Hepatocyte (in vitro differentiated cells): ENCODE results near the gene CSNK1D. TPM values are rescaled to one million over a fixed set of nuclear protein-coding genes. Genes with fewer than 3 reads are reported as not detected.

Source experiments
- DNase-seq: peaks from one replicate; pipeline ENCODE4 v3.0.0-alpha.2; 2016; ENCODE audit warnings: low spot score
- H2AFZ ChIP-seq: fragments of 200-600 bp; sonication (generic); 2 replicates; pipeline ENCODE4 v1.6.0; 2016; ENCODE audit warnings: antibody characterized with exemption, mild to moderate bottlenecking
- H3K27ac ChIP-seq: fragments of 200-600 bp; sonication (generic); 2 replicates; pipeline ENCODE4 v1.5.1; 2016; ENCODE audit warnings: mild to moderate bottlenecking
- H3K27me3 ChIP-seq: fragments of 200-600 bp; sonication (generic); 2 replicates; pipeline ENCODE4 v1.6.1; 2016
- H3K36me3 ChIP-seq: fragments of 200-600 bp; sonication (generic); replicated peaks from 2 replicates; pipeline ENCODE4 v1.5.1; 2016; ENCODE audit warnings: low read depth; ENCODE audit not compliant: insufficient read depth
- H3K4me1 ChIP-seq: fragments of 200-600 bp; sonication (generic); 2 replicates; pipeline ENCODE4 v1.5.1; 2016; ENCODE audit warnings: mild to moderate bottlenecking, moderate library complexity; ENCODE audit not compliant: insufficient read depth
- H3K4me2 ChIP-seq: fragments of 200-600 bp; sonication (generic); 2 replicates; pipeline ENCODE4 v1.6.0; 2016
- H3K4me3 ChIP-seq: fragments of 200-600 bp; sonication (generic); 2 replicates; pipeline ENCODE4 v1.5.1; 2016; ENCODE audit warnings: mild to moderate bottlenecking
- H3K79me2 ChIP-seq: fragments of 200-600 bp; sonication (generic); 2 replicates; pipeline ENCODE4 v1.6.0; 2017; ENCODE audit warnings: mild to moderate bottlenecking
- H3K9me2 ChIP-seq: fragments of 200-600 bp; sonication (generic); replicated peaks from 2 replicates; pipeline ENCODE4 v1.6.0; 2017; ENCODE audit warnings: mild to moderate bottlenecking; ENCODE audit not compliant: insufficient read depth
- H3K9me3 ChIP-seq: fragments of 200-600 bp; sonication (generic); 2 replicates; pipeline ENCODE4 v1.5.1; 2016; ENCODE audit warnings: low read depth, mild to moderate bottlenecking
- H4K20me1 ChIP-seq: fragments of 200-600 bp; sonication (generic); 2 replicates; pipeline ENCODE4 v1.6.0; 2016; ENCODE audit warnings: mild to moderate bottlenecking; ENCODE audit not compliant: insufficient read depth, poor library complexity, severe bottlenecking
- EZH2 ChIP-seq: fragments of 200-600 bp; sonication (generic); IDR thresholded peaks from 2 replicates; pipeline ENCODE4 v1.6.1; 2016; ENCODE audit warnings: antibody characterized with exemption, mild to moderate bottlenecking, borderline replicate concordance
- EZH2phosphoT487 ChIP-seq: fragments of 200-600 bp; sonication (generic); IDR thresholded peaks from one replicate; pipeline ENCODE4 v1.6.1; 2018; ENCODE audit warnings: antibody characterized with exemption, mild to moderate bottlenecking, low read depth, moderate library complexity; ENCODE audit not compliant: unreplicated experiment, severe bottlenecking
- whole genome bisulfite sequencing: methylation state at CpG from one replicate; pipeline ENCODE4 v1.1.6; 2016; ENCODE audit warnings: low lambda C conversion rate; ENCODE audit errors: missing lambda C conversion rate; 5-methylcytosine and 5-hydroxymethylcytosine counted together
- polyA plus RNA-seq: library from polyadenylated mRNA; unstranded; fragments of >200 nt; fragmentation: Nextera tagmentation; extraction: Ambion mirVana; gene quantifications from 2 replicates; pipeline ENCODE4 v1.2.1, GENCODE V29; 2016
- total RNA-seq: library from RNA; depleted of rRNA; stranded (reverse); fragments of >200 nt; gene quantifications from 2 replicates; pipeline ENCODE4 v1.2.3, GENCODE V29; 2014
- TF ChIP-seq, protein P1 (sequence below): fragments of 200-600 bp; sonication (generic); IDR thresholded peaks from 2 replicates; pipeline ENCODE4 v1.5.1; 2016; ENCODE audit warnings: antibody characterized with exemption, mild to moderate bottlenecking; ENCODE audit not compliant: poor library complexity

CSNK1D gene
- total and polyA plus RNA-seq, 2 experiments from 2014 or later: 72.5 to 152 TPM

DNA sequence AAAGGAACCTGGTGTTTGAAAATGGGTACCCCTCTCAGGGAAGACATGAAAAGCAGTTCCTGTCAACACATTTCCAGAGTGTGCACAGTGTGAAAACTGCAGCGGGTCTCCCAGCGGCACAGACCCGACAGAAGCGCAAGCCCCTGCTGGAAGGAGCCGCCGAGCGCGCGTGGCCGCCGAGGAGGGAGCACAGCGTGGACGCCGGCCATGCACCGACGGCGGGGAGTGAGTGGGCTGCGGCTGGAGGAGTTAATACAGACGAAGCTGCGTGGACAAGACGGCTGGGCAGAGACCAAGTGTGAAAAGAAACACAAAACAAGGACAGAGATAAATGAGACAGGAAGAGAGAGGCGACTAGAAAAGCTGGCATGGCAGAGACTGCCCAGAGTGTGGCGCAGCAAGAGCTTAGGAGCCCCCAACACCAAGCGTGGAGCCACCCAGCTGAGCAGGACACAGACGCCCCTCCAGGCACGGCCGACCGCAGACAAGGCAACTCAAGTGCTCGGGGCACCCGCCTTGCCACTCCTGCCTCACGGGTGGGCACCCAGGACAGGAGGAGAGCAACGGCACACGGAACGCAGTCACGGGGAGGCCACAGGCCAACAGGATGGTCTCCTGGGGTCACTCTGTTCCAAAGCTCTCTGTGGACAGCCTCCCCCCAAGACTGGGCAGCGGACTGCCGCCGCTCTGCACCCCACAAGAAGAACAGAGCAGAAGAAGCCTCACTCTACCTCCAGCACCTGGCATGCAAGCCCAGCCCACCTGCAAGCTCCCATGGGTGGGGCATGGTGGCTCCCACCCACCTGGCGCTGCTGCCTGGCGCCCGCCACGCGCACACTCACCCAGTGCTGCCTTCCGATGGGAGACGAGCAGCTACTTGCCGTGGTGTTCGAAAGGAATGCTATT, 28.1 kb downstream of the CSNK1D start:
- H3K4me1 ChIP-seq: peaks cover 19% of the 10 kb centered on the region
- H3K27ac ChIP-seq: no peak overlapping the region
- H3K79me2 ChIP-seq: peaks cover 71% of the 10 kb centered on the region
- no peak overlapping the region for H2AFZ ChIP-seq
- WGBS: 96% methylated on average over 46 of the region's 47 CpGs
- no peak for DNase-seq
- H3K9me3 ChIP-seq: no peaks in the 10 kb centered on the region
- no peaks in the 10 kb centered on the region for H3K27me3 ChIP-seq
- H3K4me2 ChIP-seq: no peak overlapping the region
- no peak overlapping the region for H3K4me3 ChIP-seq
- H3K9me2 ChIP-seq: no peaks in the 10 kb centered on the region
- peaks cover 86% of the 10 kb centered on the region for H4K20me1 ChIP-seq
- no peaks in the 10 kb centered on the region for H3K36me3 ChIP-seq
- TF ChIP-seq EZH2 (no peak), EZH2phosphoT487 (no peak)
- TF ChIP-seq, protein P1, sequence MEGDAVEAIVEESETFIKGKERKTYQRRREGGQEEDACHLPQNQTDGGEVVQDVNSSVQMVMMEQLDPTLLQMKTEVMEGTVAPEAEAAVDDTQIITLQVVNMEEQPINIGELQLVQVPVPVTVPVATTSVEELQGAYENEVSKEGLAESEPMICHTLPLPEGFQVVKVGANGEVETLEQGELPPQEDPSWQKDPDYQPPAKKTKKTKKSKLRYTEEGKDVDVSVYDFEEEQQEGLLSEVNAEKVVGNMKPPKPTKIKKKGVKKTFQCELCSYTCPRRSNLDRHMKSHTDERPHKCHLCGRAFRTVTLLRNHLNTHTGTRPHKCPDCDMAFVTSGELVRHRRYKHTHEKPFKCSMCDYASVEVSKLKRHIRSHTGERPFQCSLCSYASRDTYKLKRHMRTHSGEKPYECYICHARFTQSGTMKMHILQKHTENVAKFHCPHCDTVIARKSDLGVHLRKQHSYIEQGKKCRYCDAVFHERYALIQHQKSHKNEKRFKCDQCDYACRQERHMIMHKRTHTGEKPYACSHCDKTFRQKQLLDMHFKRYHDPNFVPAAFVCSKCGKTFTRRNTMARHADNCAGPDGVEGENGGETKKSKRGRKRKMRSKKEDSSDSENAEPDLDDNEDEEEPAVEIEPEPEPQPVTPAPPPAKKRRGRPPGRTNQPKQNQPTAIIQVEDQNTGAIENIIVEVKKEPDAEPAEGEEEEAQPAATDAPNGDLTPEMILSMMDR: no peak

DNA sequence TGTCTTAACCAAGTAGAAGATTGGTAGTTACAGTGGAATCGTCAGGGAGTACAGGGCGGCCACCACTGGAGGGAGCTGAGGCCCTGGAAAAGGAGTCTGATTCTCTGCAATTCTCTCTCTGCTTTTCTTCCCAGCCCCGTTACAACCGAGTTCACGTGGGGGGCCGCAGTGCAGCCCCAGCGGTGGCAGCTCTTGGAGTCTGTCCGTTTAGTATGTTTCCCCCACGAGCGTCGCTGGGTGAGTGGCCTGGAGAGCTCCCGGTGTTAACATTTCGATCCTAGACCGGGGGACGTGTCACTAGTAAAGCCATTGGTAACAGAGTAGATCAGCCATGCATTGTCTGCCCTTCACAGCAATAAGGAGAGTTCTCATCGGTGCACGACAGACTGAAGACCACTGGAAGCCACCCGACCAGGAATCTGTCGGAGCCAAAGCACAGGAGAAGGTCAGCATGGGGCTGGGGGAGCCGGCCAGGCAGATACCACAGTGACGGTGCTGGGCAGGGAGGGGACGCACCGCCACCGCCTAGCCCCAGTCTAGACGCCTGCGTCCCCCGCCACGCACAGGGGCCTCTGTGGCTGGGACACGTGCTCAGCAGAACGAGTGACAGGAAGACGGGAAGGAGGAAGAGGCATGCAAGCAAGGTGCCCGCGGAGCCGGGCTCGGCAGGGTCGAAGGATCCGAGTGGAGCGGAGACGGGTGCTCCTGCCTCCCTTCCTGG, 28.9 kb downstream of the CSNK1D start:
- Histone ChIP-seq H3K9me3 (no peaks in the 10 kb centered on the region), H3K79me2 (peaks cover 63% of the 10 kb centered on the region), H3K4me1 (peaks cover 19% of the 10 kb centered on the region), H3K4me2 (no peak overlapping the region), H4K20me1 (peaks cover 78% of the 10 kb centered on the region), H3K27ac (no peak overlapping the region), H3K9me2 (no peaks in the 10 kb centered on the region), H3K36me3 (no peaks in the 10 kb centered on the region), H3K27me3 (no peaks in the 10 kb centered on the region), H2AFZ (no peak overlapping the region), H3K4me3 (no peak overlapping the region)
- DNase-seq: no peak
- WGBS: 90% methylated on average over 39 of the region's 39 CpGs
- no peak for TF ChIP-seq EZH2phosphoT487
- TF ChIP-seq, protein P1: peak; percentile 59

DNA sequence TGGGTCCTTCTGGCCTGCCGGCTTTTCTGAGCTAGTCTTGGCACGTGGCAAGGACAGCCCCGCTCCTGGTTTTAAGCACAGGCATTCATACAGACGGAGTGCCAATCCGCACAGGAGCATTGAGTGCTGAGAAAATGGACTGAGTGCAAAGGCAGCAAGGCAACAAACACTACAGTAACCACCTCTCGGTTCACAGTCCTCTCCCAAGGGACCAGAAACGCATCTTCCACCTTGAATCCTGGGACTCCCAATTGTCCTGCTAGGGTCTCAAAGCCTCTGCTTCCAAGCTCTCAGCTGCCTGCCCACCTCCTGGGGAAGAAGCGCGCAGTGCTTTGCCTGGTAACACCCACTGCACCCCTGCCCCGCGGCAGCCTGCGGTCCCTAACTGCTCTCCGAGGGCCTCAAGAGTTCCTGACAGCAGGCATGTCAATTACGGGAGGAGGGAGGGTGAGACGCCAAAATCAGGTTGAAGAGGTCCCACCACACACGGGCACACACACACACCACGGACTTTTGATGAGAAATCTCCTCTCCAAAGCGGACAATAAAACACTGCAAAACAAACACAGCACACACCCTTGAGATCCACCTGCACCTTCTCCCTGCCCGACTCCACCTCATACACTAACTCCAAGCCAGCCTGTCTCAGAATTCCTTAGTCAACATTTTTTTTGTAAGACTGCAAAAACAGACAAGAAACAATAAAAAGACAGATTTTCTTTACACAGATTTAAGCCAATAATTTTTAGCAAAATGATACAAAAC, 29.7 kb downstream of the CSNK1D start:
- H3K4me1 ChIP-seq: peaks cover 25% of the 10 kb centered on the region
- peaks cover 55% of the 10 kb centered on the region for H3K79me2 ChIP-seq
- H2AFZ ChIP-seq: no peak overlapping the region
- no peaks in the 10 kb centered on the region for H3K9me3 ChIP-seq
- H3K36me3 ChIP-seq: no peaks in the 10 kb centered on the region
- WGBS: 94% methylated on average over 19 of the region's 19 CpGs
- TF ChIP-seq, protein P1: no peak
- TF ChIP-seq EZH2phosphoT487 (no peak), EZH2 (no peak)
- H3K27me3 ChIP-seq: no peaks in the 10 kb centered on the region
- H3K4me3 ChIP-seq: no peak overlapping the region
- no peak for DNase-seq
- H4K20me1 ChIP-seq: peaks cover 71% of the 10 kb centered on the region
- H3K27ac ChIP-seq: no peak overlapping the region
- H3K4me2 ChIP-seq: no peak overlapping the region
- no peaks in the 10 kb centered on the region for H3K9me2 ChIP-seq
